HG03103 (cell line): ENCODE measurements around the gene ZNF664.

Experiments
- ATAC-seq: cut with Tn5 transposase; IDR thresholded peaks from one replicate; pipeline ENCODE4 v1.9.1; 2021; ENCODE audit warnings: low read depth; ENCODE audit not compliant: unreplicated experiment

ZNF664 gene

GRCh38 chr12:124049451-124050094, 76.6 kb downstream of the ZNF664 start:
- no peak for ATAC-seq

- no peak for ATAC-seq
Measured at GRCh38 chr12:124053851-124054250, 80.8 kb downstream of the ZNF664 start.

- no peak for ATAC-seq
Measured at GRCh38 chr12:124055066-124055465, 82.1 kb downstream of the ZNF664 start.

GRCh38 chr12:124057691-124058090, 84.7 kb downstream of the ZNF664 start:
- no peak for ATAC-seq

GRCh38 chr12:124059752-124060151, 86.7 kb downstream of the ZNF664 start:
- no peak for ATAC-seq
